ENCODE measurements around the gene RXFP4. TPM values are rescaled to one million over a fixed set of nuclear protein-coding genes. Genes with fewer than 3 reads are reported as not detected.
A peak's percentile ranks its signal among the peaks of the same experiment; 100 is the strongest.

The RXFP4 gene
- total RNA-seq, 1 donor from 2014 or later = not detected

GRCh38 chr1:155947741-155948140 lies 6.3 kb downstream of the RXFP4 start:
- Mint-ChIP-seq H3K4me1 (peaks cover 7% of the 10 kb centered on the region), H3K9me3 (no peaks in the 10 kb centered on the region), H3K27ac (no peak overlapping the region), H3K36me3 (peaks cover 12% of the 10 kb centered on the region), H3K4me3 (no peak overlapping the region), H3K27me3 (ENCODE audit: insufficient read depth, low read depth) (peaks cover 7% of the 10 kb centered on the region)
- Histone ChIP-seq H3F3A (ENCODE audit: low read depth) (peaks cover 34% of the 10 kb centered on the region), H3K9ac (no peak overlapping the region), H4K20me1 (ENCODE audit: low read depth) (peaks cover 3% of the 10 kb centered on the region), H3K36me3 (peaks cover 7% of the 10 kb centered on the region), H2AFZ (replicated peaks) (no peak overlapping the region), H3K4me1 (peaks cover 10% of the 10 kb centered on the region), H3K9me3 (ENCODE audit: low read depth) (no peaks in the 10 kb centered on the region), H3K4me3 (no peak overlapping the region), H3K27ac (peak overlapping the region; percentile 6), H3K79me2 (ENCODE audit: low read depth) (no peaks in the 10 kb centered on the region), H3K27me3 (no peaks in the 10 kb centered on the region), H3K4me2 (no peak overlapping the region)
- no peak for TF ChIP-seq EZH2 (IDR thresholded peaks at IDR 0.05)
- TF ChIP-seq EZH2phosphoT487 (IDR thresholded peaks at IDR 0.05) = no peak
- TF ChIP-seq, protein P1, sequence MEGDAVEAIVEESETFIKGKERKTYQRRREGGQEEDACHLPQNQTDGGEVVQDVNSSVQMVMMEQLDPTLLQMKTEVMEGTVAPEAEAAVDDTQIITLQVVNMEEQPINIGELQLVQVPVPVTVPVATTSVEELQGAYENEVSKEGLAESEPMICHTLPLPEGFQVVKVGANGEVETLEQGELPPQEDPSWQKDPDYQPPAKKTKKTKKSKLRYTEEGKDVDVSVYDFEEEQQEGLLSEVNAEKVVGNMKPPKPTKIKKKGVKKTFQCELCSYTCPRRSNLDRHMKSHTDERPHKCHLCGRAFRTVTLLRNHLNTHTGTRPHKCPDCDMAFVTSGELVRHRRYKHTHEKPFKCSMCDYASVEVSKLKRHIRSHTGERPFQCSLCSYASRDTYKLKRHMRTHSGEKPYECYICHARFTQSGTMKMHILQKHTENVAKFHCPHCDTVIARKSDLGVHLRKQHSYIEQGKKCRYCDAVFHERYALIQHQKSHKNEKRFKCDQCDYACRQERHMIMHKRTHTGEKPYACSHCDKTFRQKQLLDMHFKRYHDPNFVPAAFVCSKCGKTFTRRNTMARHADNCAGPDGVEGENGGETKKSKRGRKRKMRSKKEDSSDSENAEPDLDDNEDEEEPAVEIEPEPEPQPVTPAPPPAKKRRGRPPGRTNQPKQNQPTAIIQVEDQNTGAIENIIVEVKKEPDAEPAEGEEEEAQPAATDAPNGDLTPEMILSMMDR (IDR thresholded peaks at IDR 0.05) = no peak
- no peak for DNase-seq (ENCODE audit: low spot score)

- H3K36me3 Mint-ChIP-seq = peaks cover 21% of the 10 kb centered on the region
- Histone ChIP-seq H3K9ac (no peak overlapping the region), H3K9me3 (ENCODE audit: low read depth) (no peaks in the 10 kb centered on the region), H3K79me2 (ENCODE audit: low read depth) (no peaks in the 10 kb centered on the region), H3K27ac (no peak overlapping the region), H3K4me3 (no peak overlapping the region), H3K4me2 (no peak overlapping the region), H3K4me1 (peaks cover 4% of the 10 kb centered on the region), H3F3A (ENCODE audit: low read depth) (peaks cover 20% of the 10 kb centered on the region), H2AFZ (replicated peaks) (no peak overlapping the region), H3K36me3 (peaks cover 16% of the 10 kb centered on the region), H4K20me1 (ENCODE audit: low read depth) (peaks cover 8% of the 10 kb centered on the region), H3K27me3 (no peaks in the 10 kb centered on the region)
- DNase-seq (ENCODE audit: low spot score) = no peak
- H3K4me3 Mint-ChIP-seq = no peak overlapping the region
- no peak overlapping the region for H3K27ac Mint-ChIP-seq
- H3K4me1 Mint-ChIP-seq = peaks cover 3% of the 10 kb centered on the region
- no peak for TF ChIP-seq EZH2phosphoT487 (IDR thresholded peaks at IDR 0.05)
- TF ChIP-seq, protein P1 (IDR thresholded peaks at IDR 0.05) = no peak
- TF ChIP-seq EZH2 (IDR thresholded peaks at IDR 0.05) = no peak
- peaks cover 7% of the 10 kb centered on the region for H3K27me3 Mint-ChIP-seq (ENCODE audit: insufficient read depth, low read depth)
- no peaks in the 10 kb centered on the region for H3K9me3 Mint-ChIP-seq
These were observed 9.4 kb downstream of the RXFP4 start for GRCh38 chr1:155950829-155951228.

DNA sequence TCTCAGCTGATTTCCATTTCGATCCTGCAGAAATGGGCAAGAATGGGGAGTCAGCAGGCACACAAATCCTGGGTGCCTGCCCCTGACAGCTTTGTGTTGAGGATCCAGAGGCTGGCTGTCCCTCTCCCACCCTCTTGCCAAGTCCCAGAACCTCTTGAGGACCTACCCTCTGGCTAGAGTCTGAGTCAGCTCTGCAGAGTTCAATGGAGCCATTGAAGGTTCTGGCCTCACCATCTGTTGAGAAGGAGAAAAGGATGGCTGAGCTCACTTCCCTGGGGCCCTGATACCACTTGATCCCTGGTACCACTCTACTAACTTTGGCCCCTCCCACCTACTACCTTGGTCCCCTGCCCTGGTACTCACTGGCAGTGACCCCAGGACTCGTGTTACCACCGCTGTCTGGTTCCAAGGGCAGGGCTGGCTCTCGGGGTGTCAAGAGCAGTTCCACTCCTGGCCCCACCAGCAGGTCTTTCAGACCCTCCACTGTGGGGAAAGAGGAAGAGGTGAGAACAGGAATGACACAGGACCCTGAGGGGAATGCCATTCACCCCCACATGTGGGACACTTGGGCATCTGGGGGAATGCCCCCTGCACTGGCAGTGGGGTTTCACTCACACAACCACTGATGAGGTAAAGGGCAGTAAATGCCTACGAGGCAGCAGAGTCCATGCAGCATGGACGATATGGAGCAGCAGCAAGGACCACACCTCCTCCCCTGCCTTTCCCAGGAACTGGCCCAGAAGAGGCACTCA lies 10.5 kb downstream of the RXFP4 start:
- peaks cover 19% of the 10 kb centered on the region for H3K36me3 Mint-ChIP-seq
- peaks cover 8% of the 10 kb centered on the region for H4K20me1 ChIP-seq (ENCODE audit: low read depth)

More for the DNA sequence above, 10.5 kb downstream of the RXFP4 start:
- no peak overlapping the region for H3K27ac ChIP-seq
- H3K9me3 ChIP-seq (ENCODE audit: low read depth) = no peaks in the 10 kb centered on the region
- H3K27me3 Mint-ChIP-seq (ENCODE audit: insufficient read depth, low read depth) = peaks cover 7% of the 10 kb centered on the region
- H3K36me3 ChIP-seq = peaks cover 16% of the 10 kb centered on the region
- peaks cover 9% of the 10 kb centered on the region for H3F3A ChIP-seq (ENCODE audit: low read depth)
- no peak overlapping the region for H3K4me3 Mint-ChIP-seq
- H3K4me1 Mint-ChIP-seq = no peaks in the 10 kb centered on the region
- no peak overlapping the region for H3K9ac ChIP-seq
- H3K4me1 ChIP-seq = no peaks in the 10 kb centered on the region
- no peak overlapping the region for H3K4me2 ChIP-seq
- no peaks in the 10 kb centered on the region for H3K9me3 Mint-ChIP-seq
- H3K27me3 ChIP-seq = no peaks in the 10 kb centered on the region
- TF ChIP-seq EZH2 (IDR thresholded peaks at IDR 0.05) (no peak), EZH2phosphoT487 (IDR thresholded peaks at IDR 0.05) (no peak)
- TF ChIP-seq, protein P1 (IDR thresholded peaks at IDR 0.05) = no peak
- H3K4me3 ChIP-seq = no peak overlapping the region
- DNase-seq (ENCODE audit: low spot score) = no peak
- H3K79me2 ChIP-seq (ENCODE audit: low read depth) = no peaks in the 10 kb centered on the region
- no peak overlapping the region for H2AFZ ChIP-seq (replicated peaks)
- H3K27ac Mint-ChIP-seq = no peak overlapping the region

Measured in neural progenitor cell (in vitro differentiated cells).